Fibroblast of skin of scalp (primary cell): Measurements from ENCODE around the gene LARP6.
A peak's percentile ranks its signal among the peaks of the same experiment; 100 is the strongest.
"Not testable (repeated sequence)": the region's sequence is repeated elsewhere in the genome, so short reads cannot be mapped to it uniquely, and the experiment has no call there.

Experiments
- DNase-seq: peaks from one replicate; pipeline ENCODE4 v3.0.0-alpha.2; 2013

Gene LARP6

DNA sequence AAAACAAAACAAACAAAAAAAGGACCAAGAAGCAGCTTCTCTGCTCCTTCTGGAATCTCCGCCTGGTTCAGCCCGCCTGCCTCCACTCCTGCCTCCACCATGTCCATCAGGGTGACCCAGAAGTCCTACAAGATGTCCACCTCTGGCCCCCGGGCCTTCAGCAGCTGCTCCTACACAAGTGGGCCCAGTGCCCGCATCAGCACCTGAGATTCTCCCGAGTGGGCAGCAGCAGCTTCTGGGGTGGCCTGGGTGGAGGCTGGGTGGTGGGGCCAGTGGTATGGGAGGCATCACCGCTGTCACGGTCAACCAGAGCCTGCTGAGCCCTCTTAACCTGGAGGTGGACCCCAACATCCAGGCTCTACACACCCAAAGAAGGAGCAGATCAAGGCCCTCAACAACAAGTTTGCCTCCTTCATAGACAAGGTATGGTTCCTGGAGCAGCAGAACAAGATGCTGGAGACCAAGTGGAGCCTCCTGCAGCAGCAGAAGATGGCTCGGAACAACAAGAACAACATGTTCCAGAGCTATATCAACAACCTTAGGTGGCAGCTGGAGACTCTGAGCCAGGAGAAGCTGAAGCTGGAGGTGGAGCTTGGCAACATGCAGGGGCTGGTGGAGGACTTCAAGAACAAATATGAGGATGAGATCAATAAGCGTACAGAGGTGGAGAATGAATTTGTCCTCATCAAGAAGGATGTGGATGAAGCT lies 4.8 kb upstream of the LARP6 start:
- DNase-seq, result not testable (repeated sequence)

DNA sequence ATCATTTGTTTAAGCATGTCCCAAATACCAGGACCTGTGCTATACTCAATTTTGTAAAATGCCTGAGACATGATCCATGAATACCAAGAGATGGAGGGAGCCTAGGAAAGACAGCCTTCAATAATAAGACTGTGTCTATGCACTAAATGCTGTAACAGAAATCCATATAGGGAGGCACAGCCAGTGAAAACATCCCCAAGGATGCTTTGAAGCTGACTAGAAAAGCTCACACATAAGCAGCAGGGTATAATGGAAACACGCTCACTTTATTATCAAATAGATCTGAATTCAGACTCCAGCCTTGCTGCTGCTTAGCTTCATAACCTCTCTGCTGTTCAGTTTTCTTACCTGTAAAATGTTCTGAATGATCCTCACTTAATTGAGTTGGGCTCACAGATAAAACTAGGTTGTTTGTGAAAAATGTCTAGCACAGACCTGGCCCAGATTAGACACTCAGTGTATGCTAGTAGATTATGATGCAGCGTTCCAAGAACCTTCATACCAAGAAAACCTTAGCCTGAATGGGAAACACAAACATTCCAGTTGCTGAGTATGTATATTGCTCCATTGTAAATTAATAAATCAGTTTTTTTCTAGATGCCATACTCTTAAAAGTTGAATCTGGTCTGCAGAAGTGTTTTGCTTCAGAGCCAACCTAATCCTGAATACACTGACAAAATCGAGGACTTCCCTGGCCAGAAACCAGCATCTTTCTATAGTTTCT lies 3.8 kb upstream of the LARP6 start:
- peak; percentile 85 for DNase-seq

GRCh38 chr15:70856884-70857561 lies 3.1 kb upstream of the LARP6 start:
- DNase-seq, result peak; percentile 100

- DNase-seq, result peak; percentile 90
These were observed 2.4 kb upstream of the LARP6 start for GRCh38 chr15:70856177-70856883.

DNA sequence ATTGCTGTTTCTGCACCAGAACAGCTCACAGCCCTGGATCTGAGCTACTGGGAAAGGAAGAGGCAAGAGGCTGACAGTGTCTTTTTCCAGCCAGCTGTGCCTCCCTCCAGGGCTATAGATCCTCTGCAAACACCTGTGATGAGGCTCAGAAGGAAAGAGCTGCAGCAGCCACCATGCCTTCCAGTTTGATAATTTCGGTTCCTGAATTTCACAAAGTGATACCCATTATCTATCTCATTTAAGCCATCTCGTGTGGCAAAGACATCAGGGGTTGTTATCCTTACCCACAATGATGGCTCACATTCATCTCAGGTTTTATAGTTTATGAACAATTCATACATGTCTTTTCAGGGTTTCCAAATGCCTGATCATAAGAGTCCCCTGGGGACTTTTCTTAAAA lies 1.8 kb upstream of the LARP6 start:
- DNase-seq, result no peak

DNA sequence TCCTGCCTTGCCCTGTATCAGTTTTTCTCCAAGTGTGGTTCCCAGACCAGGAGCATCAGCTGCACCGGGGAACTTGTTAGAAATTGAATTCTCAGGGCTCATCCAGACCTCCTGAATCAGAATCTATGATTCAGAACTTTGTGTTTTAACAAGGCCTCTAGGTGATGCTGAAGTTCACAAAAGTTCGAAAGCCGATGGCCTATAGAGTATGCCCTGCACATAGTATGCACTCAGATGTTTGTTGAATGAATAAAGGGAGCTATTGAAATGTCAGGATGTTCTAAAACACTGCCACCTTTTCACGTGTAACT lies 664 bp upstream of the LARP6 start:
- DNase-seq, result peak; percentile 73

DNA sequence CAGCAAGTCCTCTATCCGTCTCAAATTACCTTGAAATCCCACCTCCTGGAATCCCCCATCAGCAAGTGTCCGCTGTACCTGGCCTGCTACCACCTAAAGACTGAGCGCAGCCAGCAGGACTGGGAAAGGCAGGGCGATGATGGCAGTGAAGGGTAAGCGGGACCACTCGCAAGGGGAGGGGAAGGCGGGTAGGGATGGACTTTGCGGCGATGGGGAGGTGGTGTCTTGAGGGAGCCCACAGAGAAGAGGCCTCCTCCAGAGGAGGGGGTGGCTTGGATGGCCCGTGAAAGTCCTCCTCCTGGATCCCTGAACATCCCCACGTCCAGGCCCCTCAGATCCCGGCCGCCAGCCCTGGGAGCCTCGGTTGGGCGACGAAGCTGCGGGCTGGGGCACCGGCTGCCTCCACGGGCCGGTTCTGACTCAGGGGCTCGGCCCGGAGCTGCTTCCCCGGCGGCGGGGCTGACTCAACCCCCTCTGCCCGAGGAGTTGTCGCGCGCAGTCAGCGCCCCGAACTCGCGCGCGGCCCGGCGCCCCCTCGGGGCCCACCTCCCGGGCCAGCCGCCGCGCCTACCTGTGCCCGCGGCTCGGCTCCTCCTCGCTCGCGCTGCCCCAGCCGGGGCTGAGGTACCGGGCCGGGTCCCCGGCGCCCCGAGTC lies 512 bp downstream of the LARP6 start:
- no peak for DNase-seq

- DNase-seq, result peak; percentile 82
These were observed 1.2 kb downstream of the LARP6 start for GRCh38 chr15:70852501-70853317.

GRCh38 chr15:70851889-70852288 lies 2.1 kb downstream of the LARP6 start:
- no peak for DNase-seq

DNA sequence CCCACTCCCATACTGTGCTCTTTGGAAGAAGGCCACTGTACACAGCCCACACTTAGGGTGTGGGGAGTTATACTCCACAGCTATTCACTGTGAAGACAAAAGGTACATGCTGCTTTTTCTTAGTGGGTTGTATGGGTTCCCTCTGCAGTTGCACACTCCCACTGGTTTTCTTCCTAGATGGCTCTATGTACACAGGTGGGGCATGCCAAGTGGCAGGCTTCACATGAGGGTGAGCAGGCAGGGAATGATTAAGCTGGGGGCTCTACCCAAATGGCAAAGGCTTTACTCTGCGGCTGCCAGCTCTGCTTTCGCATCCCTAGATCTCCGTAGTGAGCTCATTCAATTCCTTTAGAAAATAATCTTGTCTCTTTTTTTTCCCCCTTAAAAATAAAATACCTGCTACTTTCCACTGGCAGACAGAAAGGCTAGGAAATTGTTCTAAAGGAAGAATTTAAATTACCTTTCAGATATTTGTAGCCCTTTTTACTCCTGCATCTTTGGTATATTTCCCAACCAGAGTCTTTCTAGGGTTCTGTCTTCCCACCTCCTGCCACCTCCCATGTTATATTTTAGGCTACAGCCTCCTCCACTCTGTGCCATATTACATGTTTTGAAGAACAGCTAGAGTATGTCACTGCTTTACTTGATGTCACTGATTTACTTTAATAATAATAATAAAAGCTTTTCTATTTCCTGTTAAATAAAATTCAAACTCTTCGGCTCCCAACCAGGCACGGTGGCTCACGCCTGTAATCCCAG lies 8.2 kb downstream of the LARP6 start:
- no peak for DNase-seq

GRCh38 chr15:70837476-70837875 lies 16.5 kb downstream of the LARP6 start:
- no peak for DNase-seq

- no peak for DNase-seq
These were observed 18.1 kb downstream of the LARP6 start for GRCh38 chr15:70835841-70836240.

- DNase-seq, result no peak
These were observed 18.5 kb downstream of the LARP6 start for GRCh38 chr15:70835415-70835814.

DNA sequence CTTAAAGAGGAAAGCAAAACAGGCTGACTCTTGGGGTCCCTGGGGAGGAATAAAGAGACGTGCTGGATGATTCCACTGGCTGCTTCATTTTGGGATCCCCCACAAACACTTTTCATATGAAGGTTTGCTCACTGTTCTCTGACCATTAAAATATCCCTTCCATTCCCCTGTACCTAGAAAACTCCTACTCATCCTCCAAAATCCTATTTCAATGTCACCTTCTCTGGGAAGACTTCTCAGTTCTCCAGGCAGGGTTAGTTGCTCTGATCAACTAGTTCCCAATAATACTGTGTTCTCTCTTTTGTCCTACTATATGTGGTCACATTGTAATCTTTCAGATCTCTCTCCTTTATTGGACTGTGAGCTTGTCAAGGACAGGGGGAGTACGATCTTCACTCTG lies 19.0 kb downstream of the LARP6 start:
- DNase-seq, result no peak

GRCh38 chr15:70833861-70834765 lies 19.8 kb downstream of the LARP6 start:
- DNase-seq, result peak; percentile 88

DNA sequence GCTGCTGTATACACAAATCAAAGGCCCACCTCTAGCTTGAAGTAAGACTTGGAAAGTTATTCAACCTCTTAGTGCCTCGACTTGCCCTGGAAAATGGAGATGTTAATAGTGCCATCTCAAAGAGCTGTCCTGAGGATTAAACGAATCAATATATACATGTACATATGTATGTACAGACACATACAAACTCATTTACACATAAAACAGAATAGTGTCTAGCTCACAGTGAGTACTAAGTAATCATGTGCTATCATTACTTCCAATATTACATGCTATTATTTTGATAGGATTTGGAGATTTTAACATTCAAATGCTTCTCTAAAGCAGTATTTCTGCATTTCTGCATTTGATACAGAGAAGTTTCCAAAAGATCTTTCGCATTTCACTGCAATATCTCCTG lies 20.5 kb downstream of the LARP6 start:
- DNase-seq, result no peak

- no peak for DNase-seq
These were observed 21.8 kb downstream of the LARP6 start for GRCh38 chr15:70832176-70832575.

DNA sequence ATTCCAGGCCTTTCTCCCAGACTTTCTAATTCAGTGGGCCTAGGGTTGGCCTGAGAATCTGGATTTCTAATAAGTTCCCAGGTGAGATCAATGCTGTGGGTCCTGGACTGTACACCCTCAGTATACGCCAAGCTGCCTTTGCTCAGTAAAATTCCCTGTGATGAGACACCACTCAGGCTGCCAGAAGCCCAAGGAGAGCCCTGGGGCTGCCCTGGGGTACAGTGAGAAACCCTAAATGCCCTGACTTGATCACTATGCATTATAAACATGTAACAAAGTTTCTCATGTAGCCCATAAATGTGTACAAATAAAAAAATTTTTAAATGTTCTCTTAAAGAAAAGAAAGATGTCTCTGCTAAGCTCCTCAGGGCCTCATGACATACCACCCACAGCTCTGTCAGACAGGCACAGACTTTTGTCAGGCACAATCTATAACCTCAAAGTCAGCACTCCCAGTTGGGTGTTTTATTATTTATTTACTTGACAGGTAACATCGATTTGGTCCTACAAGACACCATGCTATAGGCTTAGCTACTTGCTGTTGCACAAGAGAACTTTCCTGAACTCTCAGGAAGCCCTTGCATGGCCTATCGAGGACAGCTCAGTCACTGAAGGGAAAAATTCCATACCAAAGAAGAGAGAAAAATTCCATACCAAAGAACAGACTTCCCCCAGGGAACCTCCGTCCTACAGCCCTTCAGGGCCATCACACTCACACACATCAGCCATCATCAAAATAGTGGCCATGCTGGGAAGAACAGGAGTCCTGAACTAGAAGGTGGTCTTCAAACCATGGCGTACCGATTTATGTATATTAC lies 22.7 kb downstream of the LARP6 start:
- DNase-seq, result no peak

- DNase-seq, result no peak
These were observed 23.3 kb downstream of the LARP6 start for GRCh38 chr15:70830615-70831014.
